Stimulated activated memory B cell treated with anti-CD40 and anti-IgM and Interleukin-4, amounts not matched to agents 10 μg/mL and 1 μg/mL and 100 μg/mL, for 72 hours (primary cell): ENCODE results near the gene IL11.

Experiments
- ATAC-seq: fragments of 150-1000 bp; cut with Tn5 transposase; 2 replicates; pipeline ENCODE4 v1.10.0; 2021
- H3K27ac Mint-ChIP-seq: one replicate; pipeline ENCODE4 v1.8.0; 2022; ENCODE audit warnings: mild to moderate bottlenecking, mixed read lengths
- H3K27me3 Mint-ChIP-seq: one replicate; pipeline ENCODE4 v1.8.0; 2022; ENCODE audit warnings: mixed read lengths
- H3K36me3 Mint-ChIP-seq: one replicate; pipeline ENCODE4 v1.8.0; 2022; ENCODE audit warnings: mixed read lengths
- H3K4me1 Mint-ChIP-seq: one replicate; pipeline ENCODE4 v1.8.0; 2022; ENCODE audit warnings: mixed read lengths
- H3K4me3 Mint-ChIP-seq: one replicate; pipeline ENCODE4 v1.8.0; 2022; ENCODE audit warnings: mild to moderate bottlenecking, moderate library complexity, mixed read lengths
- H3K9me3 Mint-ChIP-seq: one replicate; pipeline ENCODE4 v1.8.0; 2022; ENCODE audit warnings: mixed read lengths

Gene IL11

DNA sequence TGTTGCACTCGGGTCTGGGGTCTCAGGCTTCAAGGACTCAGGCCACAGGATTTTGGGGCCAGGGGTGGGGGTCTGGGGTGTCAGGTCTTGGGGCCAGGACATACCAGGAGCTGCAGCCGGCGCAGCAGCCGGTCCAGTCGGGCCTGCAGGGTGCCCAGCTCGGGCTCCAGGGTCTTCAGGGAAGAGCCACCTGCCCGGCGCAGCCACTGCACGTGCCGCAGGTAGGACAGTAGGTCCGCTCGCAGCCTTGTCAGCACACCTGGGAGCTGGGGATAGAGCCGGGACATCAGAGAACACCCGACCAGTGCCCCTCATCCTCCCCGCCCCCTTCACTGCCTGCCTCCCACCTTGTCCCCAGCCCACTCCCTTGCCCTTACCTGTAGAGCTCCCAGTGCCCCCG lies 2.2 kb downstream of the IL11 start:
- Mint-ChIP-seq H3K27me3 (peaks cover 85% of the 10 kb centered on the region), H3K36me3 (no peaks in the 10 kb centered on the region), H3K9me3 (no peaks in the 10 kb centered on the region), H3K4me3 (no peak overlapping the region), H3K4me1 (peaks cover 11% of the 10 kb centered on the region), H3K27ac (no peak overlapping the region)
- no peak for ATAC-seq

DNA sequence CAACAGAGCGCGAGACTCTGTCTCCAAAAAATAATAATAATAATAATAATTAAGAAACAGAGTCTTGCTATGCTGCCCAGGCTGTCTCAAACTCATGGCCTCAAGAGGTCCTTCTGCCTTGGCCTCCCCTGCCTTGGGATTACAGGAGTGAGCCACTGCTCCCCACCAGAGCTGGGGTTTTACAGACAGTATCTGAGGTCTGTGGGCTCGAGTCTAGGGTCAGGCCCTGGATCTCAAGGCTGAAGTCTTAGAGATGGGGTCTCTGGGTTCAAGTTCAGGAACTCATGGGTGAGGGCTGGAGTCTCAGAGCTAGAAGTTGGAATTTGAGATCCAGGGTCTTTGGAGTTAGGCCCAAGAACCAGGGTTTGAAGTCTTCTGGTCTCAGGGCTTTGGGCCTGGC lies 3.5 kb downstream of the IL11 start:
- Mint-ChIP-seq H3K4me1 (peaks cover 11% of the 10 kb centered on the region), H3K27ac (no peak overlapping the region), H3K4me3 (no peak overlapping the region), H3K27me3 (peaks cover 85% of the 10 kb centered on the region), H3K9me3 (no peaks in the 10 kb centered on the region), H3K36me3 (no peaks in the 10 kb centered on the region)
- no peak for ATAC-seq

DNA sequence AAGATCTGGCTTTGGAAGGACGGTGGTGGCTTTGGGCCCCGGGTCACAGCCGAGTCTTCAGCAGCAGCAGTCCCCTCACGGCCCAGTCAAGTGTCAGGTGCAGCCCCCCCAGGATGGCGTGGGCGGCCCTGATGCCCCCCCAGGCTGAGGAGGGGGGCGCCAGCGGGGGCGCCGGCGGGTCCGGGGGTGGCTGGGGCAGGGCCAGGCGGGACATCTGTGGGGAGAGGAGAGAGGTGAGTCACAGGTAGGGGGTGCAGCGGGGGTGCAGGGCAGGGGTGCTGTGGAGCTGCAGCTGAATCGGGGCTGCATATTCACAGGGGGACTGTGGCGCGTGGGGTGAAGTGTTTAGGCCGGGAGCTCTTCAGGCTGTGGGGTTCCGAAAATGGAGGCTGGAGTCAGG lies 4.3 kb downstream of the IL11 start:
- H3K4me1 Mint-ChIP-seq: peaks cover 11% of the 10 kb centered on the region
- no peaks in the 10 kb centered on the region for H3K36me3 Mint-ChIP-seq
- no peak overlapping the region for H3K27ac Mint-ChIP-seq
- no peaks in the 10 kb centered on the region for H3K9me3 Mint-ChIP-seq
- H3K4me3 Mint-ChIP-seq: no peak overlapping the region
- ATAC-seq: no peak
- H3K27me3 Mint-ChIP-seq: peaks cover 85% of the 10 kb centered on the region

DNA sequence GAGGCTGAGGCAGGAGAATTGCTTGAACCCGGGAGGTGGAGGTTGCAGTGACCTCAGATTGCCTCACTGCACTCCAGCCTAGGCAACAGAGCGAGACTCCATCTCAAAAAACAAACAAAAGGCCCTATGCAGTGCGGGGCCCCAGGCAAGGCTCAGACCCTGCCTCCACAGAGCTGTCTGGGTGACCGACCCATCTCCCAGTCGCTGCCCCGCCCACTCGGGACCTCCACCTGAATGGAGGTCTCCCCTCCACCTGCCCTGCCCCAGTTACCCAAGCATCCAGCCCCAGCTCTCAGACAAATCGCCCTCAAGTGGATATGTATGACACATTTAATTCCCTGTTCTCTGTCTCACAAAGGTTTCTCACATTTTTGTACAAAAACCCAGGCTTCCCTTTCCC lies 5.0 kb downstream of the IL11 start:
- Mint-ChIP-seq H3K36me3 (no peaks in the 10 kb centered on the region), H3K27me3 (peaks cover 82% of the 10 kb centered on the region), H3K27ac (no peak overlapping the region), H3K4me1 (peaks cover 11% of the 10 kb centered on the region), H3K4me3 (no peak overlapping the region), H3K9me3 (no peaks in the 10 kb centered on the region)
- ATAC-seq: no peak

DNA sequence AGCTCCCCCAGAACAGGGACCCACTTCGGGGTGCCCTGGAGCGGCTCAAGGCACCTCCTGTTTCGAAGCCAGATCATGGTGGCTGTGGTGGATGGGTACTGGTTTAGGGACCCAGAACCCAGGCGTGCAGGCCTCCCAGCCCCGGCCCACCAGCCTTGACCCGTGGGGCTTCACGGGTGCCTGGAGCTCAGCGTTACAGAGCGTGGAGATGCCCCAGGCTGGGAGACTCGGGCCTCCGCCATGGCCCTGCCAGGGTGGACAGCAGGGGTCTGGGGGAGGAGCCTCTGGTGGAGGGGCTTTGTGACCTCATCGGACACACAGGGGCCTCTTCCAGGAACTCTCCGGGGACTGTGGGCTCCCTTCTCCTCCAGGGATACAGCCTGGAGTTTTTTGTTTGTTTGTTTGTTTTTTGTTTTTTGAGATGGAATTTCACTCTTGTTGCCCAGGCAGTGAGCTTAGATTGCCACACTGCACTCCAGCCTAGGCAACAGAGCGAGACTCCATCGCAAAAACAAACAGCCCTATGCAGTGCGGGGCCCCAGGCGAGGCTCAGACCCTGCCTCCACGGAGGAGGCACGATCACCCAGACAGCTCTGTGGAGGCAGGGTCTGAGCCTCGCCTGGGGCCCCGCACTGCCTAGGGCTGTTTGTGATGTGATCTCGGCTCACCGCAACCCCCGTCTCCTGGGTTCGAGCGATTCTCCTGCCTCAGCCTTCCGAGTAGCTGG lies 7.1 kb downstream of the IL11 start, which contains the start of gene GARIN5B:
GARIN5B (minus strand) TSS at position 271 of the 727 bp plus-strand sequence; CDS start at position 77, 194 bp downstream.
- H3K36me3 Mint-ChIP-seq: no peaks in the 10 kb centered on the region
- no peaks in the 10 kb centered on the region for H3K9me3 Mint-ChIP-seq
- ATAC-seq: no peak
- H3K4me3 Mint-ChIP-seq: no peak within 1 kb of the TSS
- no peaks in the 10 kb centered on the region for H3K4me1 Mint-ChIP-seq
- peaks cover 80% of the 10 kb centered on the region for H3K27me3 Mint-ChIP-seq
- H3K27ac Mint-ChIP-seq: no peak within 1 kb of the TSS

DNA sequence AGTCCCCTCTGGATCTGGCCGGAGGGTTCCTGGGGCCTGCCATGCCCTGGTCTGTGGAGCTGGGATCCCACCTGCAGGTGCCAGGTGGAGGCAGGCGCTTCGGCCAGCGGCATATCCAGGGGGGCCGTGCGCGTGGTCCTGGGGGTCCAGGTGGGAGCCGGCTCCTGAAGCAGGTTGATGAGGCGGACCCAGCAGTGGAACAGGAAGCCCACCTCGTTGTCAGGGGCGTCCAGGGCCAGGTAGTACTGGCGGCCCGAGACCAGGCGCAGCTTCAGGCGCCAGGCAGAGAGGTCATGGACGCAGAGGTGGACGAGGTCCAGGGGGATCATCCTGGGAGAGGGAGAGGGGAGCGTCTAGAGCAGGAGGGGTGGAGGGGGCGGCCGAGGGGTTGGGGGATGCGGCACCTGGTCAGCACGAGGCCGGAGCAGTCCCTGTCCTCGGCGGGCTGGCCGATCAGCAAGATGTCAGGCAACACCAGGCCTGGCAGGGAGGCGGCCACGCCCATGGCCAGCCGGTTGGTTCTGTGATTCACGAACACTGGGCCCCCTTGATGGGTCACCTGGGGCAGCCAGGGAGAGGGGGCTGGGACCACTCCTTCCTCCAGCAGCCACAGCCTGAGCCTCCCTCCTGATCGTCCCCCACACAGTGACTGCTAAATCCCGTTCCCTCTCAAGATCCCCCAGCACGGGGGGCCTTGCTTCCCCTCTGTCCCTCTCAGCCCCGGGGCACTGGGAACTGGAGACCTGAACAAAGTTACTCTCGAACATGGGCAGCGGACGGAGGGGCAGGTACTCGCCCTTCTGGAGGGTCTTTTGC lies 7.9 kb downstream of the IL11 start:
- no peaks in the 10 kb centered on the region for H3K36me3 Mint-ChIP-seq
- H3K4me1 Mint-ChIP-seq: no peaks in the 10 kb centered on the region
- H3K9me3 Mint-ChIP-seq: no peaks in the 10 kb centered on the region
- no peak overlapping the region for H3K4me3 Mint-ChIP-seq
- H3K27me3 Mint-ChIP-seq: peaks cover 80% of the 10 kb centered on the region
- ATAC-seq: peak; percentile 14
- no peak overlapping the region for H3K27ac Mint-ChIP-seq

DNA sequence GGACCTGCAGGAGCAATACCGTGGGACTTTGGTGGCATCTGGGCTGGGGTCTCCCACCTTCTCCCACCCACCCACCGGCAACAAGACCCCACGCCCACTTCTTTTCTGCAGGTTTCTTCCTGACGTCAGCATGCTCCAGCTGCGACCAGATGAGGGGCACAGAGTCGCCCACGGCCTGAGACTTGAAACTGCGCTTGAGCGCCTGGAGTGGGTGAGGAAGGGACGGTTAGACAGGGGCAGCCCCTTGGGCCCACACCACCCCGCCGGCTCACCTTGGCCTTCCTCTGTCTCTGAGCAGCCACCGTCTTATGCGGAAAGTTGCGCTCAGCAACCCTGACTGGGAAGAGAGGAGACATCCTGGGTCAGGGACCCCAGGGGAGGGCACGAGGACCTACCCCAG lies 9.4 kb downstream of the IL11 start:
- Mint-ChIP-seq H3K4me3 (no peak overlapping the region), H3K27ac (no peak overlapping the region), H3K36me3 (no peaks in the 10 kb centered on the region), H3K9me3 (no peaks in the 10 kb centered on the region), H3K27me3 (peaks cover 77% of the 10 kb centered on the region), H3K4me1 (no peaks in the 10 kb centered on the region)
- ATAC-seq: no peak

DNA sequence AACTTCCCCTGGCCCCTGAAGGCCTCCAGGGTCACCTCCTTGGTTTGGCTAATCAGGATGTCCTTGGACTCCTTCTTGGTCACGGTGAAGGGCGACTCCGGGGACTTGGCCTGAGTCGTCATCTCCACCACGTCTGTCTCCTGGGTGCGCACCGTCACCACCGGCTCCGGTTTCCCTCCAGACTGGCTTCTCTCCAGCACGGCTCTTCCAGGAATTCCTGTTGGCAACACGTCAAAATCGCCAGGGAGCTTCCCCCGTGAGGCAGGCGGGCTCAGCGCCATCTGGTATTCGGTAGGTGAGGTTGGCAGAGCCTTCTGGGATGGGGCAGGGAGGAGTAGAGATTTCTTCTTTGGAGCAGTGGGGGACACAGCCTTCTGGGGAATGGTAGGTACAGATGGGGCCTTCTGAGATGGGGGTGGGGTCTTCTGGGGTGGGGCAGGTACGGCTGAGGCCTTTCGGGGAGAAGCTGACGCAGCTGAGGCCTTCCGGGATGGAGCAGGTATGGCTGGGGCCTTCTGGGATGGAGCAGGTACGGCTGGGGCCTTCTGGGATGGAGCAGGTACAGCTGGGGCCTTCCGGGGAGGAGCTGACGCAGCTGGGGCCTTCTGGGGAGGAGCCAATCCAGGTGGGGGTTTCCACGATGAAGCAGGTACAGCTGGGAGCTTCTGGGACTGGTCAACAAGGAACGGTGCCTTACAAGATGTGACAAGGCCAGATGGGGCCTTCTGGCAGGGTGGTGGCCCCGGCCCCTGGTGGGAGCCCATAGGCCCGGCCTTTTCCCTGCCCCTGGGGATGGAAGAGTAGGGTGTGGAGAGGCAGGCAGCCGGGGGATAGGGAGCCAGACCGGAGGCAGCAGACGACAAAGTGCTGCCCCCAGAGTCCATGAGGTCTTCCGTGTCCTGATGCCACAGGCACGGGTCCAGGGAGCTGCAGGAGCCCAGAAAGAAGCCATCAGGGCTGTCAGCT lies 11.0 kb downstream of the IL11 start:
- ATAC-seq: no peak
- H3K4me3 Mint-ChIP-seq: no peak overlapping the region
- no peaks in the 10 kb centered on the region for H3K9me3 Mint-ChIP-seq
- H3K36me3 Mint-ChIP-seq: no peaks in the 10 kb centered on the region
- H3K27me3 Mint-ChIP-seq: peaks cover 75% of the 10 kb centered on the region
- H3K4me1 Mint-ChIP-seq: no peaks in the 10 kb centered on the region
- no peak overlapping the region for H3K27ac Mint-ChIP-seq

DNA sequence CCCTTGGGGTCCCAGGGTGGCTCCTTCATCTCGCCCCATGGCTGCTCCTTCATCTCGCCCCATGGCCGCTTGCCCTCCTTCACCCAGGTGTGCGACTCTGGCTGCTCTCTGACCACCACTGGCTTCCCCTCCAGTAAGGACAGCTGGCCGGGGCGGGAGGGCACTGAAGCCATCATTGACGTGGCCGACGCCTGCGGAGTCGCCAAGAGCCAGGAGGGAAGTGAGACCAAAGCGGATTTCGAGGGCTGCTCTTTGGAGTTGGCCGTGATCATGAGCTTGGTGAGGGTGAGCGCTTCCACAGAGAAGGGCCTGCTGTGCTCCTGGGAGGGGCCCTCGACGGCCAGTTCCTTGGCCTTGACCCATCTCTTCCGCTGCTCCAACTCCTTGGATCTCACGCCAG lies 11.8 kb downstream of the IL11 start:
- no peak for ATAC-seq
- Mint-ChIP-seq H3K27me3 (peaks cover 77% of the 10 kb centered on the region), H3K9me3 (no peaks in the 10 kb centered on the region), H3K27ac (no peak overlapping the region), H3K4me3 (no peak overlapping the region), H3K36me3 (no peaks in the 10 kb centered on the region), H3K4me1 (peaks cover 6% of the 10 kb centered on the region)

DNA sequence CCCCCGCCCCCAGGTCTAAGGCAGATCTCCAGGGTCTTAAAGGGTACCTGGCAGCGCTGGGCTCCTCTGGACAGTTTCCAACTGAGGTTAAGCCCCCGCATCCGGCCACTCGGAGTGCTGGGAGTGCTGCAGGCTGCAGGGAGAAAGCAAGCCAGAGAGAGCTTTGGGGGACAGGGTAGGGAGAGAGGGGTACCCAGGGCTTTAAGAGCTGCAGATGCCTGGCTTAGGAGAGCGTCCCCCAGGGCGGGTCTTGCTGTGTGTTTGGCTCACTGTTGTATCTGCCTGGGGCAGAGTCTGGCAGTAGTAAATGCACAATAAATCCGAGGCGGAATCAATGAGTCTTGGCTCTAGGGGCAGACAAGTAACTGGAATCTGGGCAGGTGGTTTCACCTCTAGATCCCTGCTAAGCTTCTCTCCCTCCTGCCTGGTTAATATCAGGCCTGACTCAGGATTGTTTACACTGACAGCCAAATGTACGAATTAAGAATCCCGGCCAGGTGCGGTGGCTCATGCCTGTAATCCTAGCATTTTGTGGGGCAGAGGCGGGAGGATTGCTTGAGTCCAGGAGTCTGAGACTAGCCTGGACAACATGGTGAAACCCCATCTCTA lies 14.9 kb downstream of the IL11 start:
- Mint-ChIP-seq H3K27ac (no peak overlapping the region), H3K27me3 (peaks cover 81% of the 10 kb centered on the region)

DNA sequence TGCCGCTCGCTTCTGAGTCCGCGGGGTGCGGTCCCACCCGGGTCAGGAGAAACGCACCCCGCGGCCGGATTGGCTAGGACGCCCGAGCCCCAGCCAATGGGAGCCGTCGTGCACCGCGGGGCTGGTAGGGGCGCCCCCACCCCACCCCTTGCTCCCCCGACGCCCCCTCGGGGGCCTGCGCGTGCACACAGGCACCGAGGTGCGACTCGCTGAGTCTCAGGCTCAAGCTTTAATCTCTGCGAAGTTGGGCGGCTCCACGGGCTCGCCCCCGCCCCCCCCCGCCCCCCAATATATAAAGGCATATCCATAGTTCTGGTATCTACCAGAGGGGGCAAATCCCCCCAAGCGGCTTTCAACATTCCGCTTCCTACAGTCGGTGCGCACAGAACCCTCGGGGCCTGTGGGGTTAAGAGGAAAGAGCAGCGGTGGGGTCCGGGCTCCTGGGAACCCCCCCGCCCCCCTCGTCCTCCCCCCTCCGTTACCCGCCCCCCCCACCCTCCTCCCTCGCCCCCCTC lies 15.5 kb downstream of the IL11 start, which contains the start of gene COX6B2:
COX6B2 (minus strand) TSS at position 22 of the 515 bp plus-strand sequence. CDS start 198 bp downstream, outside the sequence.
- H3K27me3 Mint-ChIP-seq: peaks cover 83% of the 10 kb centered on the region
- peaks cover 26% of the 10 kb centered on the region for H3K4me1 Mint-ChIP-seq
- ATAC-seq: no peak
- no peak within 1 kb of the TSS for H3K27ac Mint-ChIP-seq
- no peaks in the 10 kb centered on the region for H3K36me3 Mint-ChIP-seq
- no peaks in the 10 kb centered on the region for H3K9me3 Mint-ChIP-seq
- peak within 1 kb of the TSS; percentile 64 for H3K4me3 Mint-ChIP-seq

More for the DNA sequence above, 14.9 kb downstream of the IL11 start:
- Mint-ChIP-seq H3K4me3 (no peak overlapping the region), H3K36me3 (no peaks in the 10 kb centered on the region), H3K9me3 (no peaks in the 10 kb centered on the region), H3K4me1 (peaks cover 26% of the 10 kb centered on the region)
- no peak for ATAC-seq

DNA sequence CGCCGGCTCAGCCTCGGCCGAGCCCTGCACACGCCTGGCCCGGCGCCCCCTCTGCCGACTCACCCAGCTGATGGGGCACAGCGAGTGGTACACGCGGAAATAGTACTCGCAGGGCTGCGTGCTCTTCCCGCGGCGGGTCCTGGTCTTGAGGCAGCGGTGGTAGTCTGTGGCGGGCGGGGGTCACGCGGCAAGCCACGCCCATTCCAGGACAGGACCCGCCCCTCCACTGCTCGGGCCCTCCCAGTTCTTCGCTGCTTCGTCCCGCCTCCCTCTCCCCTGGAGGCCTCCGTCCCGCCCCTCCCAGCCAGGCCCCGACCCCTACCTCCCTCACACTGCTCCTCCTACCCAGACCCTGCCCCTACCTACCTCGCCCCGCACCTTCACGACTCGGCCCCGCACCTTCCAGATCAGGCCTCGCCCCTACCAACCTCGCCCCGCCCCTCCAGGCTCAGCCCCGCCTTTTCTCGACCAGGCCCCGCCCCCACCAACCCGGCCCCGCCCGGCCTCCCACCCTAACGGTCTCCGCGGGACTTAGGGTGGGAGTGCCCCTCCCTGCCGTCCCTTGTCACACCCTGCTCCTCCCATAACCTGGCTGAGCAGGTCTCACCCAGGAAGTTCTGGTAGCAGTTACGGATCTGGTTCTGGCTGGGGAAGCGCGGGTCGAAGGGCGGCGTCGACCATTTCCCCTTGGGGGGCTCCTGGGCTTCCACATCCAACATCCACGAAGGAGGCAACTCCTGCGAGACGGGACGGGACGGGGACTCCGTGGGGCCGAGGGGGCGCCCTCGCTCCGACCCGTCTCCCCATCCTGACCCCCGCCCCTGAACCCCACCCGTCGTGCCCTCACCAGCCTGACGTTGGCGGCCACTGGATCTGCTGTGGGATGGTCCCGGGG lies 16.2 kb downstream of the IL11 start:
- peak; percentile 60 for ATAC-seq
- Mint-ChIP-seq H3K27me3 (peaks cover 77% of the 10 kb centered on the region), H3K9me3 (no peaks in the 10 kb centered on the region), H3K4me1 (peaks cover 26% of the 10 kb centered on the region), H3K4me3 (peak overlapping the region; percentile 64), H3K36me3 (no peaks in the 10 kb centered on the region), H3K27ac (no peak overlapping the region)

DNA sequence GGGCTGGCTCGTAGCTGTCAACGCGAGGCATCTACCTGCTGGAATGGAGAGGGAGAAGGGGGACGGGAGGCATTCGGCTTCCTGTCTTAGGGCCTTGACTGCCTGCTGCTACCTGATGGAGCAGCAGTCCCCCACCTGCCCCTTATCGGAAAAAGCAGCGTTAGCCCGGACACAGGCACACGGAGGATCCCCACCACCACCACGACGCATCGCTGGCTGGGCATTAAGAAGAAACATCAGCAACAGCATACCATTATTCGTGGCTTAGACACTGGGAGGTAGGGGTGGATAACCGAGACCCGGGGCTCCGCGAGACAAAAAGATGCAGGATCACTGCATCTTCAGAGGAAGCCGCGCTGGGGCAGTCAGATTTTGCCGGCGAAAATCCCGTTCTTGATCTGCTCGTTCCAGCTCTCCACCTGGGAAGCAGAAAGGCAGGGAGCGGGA lies 16.9 kb downstream of the IL11 start:
- no peak overlapping the region for H3K27ac Mint-ChIP-seq

More for the DNA sequence above, 16.9 kb downstream of the IL11 start:
- H3K4me1 Mint-ChIP-seq: peaks cover 26% of the 10 kb centered on the region
- H3K4me3 Mint-ChIP-seq: no peak overlapping the region
- no peaks in the 10 kb centered on the region for H3K9me3 Mint-ChIP-seq
- no peak for ATAC-seq
- H3K27me3 Mint-ChIP-seq: peaks cover 70% of the 10 kb centered on the region
- no peaks in the 10 kb centered on the region for H3K36me3 Mint-ChIP-seq
